HG02642 (cell line): ENCODE results near the gene FNIP1.
"Not testable (repeated sequence)": the region's sequence is repeated elsewhere in the genome, so short reads cannot be mapped to it uniquely, and the experiment has no call there.

Experiments used
- ATAC-seq: cut with Tn5 transposase; IDR thresholded peaks from one replicate; pipeline ENCODE4 v1.9.1; 2021; ENCODE audit warnings: mild to moderate bottlenecking; ENCODE audit not compliant: unreplicated experiment, poor library complexity

Gene FNIP1

GRCh38 chr5:131789765-131790164, 7.1 kb downstream of the FNIP1 start:
- ATAC-seq = no peak

- no peak for ATAC-seq
These were observed 9.1 kb downstream of the FNIP1 start for GRCh38 chr5:131787736-131788135.

GRCh38 chr5:131786900-131787692, 9.7 kb downstream of the FNIP1 start:
- ATAC-seq = no peak

GRCh38 chr5:131786036-131786435, 10.8 kb downstream of the FNIP1 start:
- ATAC-seq = no peak

- ATAC-seq = no peak
These were observed 12.9 kb downstream of the FNIP1 start for GRCh38 chr5:131783874-131784273.

- no peak for ATAC-seq
These were observed 13.5 kb downstream of the FNIP1 start for GRCh38 chr5:131783357-131783756.

- ATAC-seq = no peak
These were observed 14.1 kb downstream of the FNIP1 start for GRCh38 chr5:131782717-131783116.

- ATAC-seq = not testable (repeated sequence)
These were observed 18.7 kb downstream of the FNIP1 start for GRCh38 chr5:131778141-131778540.

- no peak for ATAC-seq
These were observed 20.4 kb downstream of the FNIP1 start for GRCh38 chr5:131776450-131776849.

GRCh38 chr5:131774652-131775367, 22.0 kb downstream of the FNIP1 start:
- ATAC-seq = no peak

GRCh38 chr5:131773805-131774204, 23.0 kb downstream of the FNIP1 start:
- ATAC-seq = no peak

- ATAC-seq = no peak
These were observed 25.1 kb downstream of the FNIP1 start for GRCh38 chr5:131771692-131772091.

GRCh38 chr5:131769961-131770360, 26.9 kb downstream of the FNIP1 start:
- ATAC-seq = no peak

GRCh38 chr5:131769336-131769735, 27.5 kb downstream of the FNIP1 start:
- ATAC-seq = no peak

- ATAC-seq = no peak
These were observed 28.9 kb downstream of the FNIP1 start for GRCh38 chr5:131767891-131768290.

GRCh38 chr5:131766689-131767088, 30.1 kb downstream of the FNIP1 start:
- no peak for ATAC-seq

GRCh38 chr5:131765261-131765660, 31.6 kb downstream of the FNIP1 start:
- no peak for ATAC-seq

- ATAC-seq = no peak
These were observed 32.8 kb downstream of the FNIP1 start for GRCh38 chr5:131763968-131764367.

- no peak for ATAC-seq
These were observed 36.0 kb downstream of the FNIP1 start for GRCh38 chr5:131760793-131761192.

GRCh38 chr5:131759704-131760103, 37.1 kb downstream of the FNIP1 start:
- no peak for ATAC-seq

- ATAC-seq = no peak
These were observed 38.3 kb downstream of the FNIP1 start for GRCh38 chr5:131758520-131758900.
